ENCODE data around the gene SLC30A4. TPM values are rescaled to one million over a fixed set of nuclear protein-coding genes. Genes with fewer than 3 reads are reported as not detected.
A peak's percentile ranks its signal among the peaks of the same experiment; 100 is the strongest.

Gene SLC30A4
- total RNA-seq, result 100 to 1,000 TPM in 1 of 2 donors, 10 to 100 TPM in 1; 42.9 to 233 TPM

- peak within 1 kb of the TSS; percentile 71 to 75 for H3K4me3 ChIP-seq
- DNase-seq (ENCODE audit: low spot score), result peak; percentile 82
- no peaks in the 10 kb centered on the region for H3K36me3 ChIP-seq
- H3K27ac ChIP-seq, result peak within 1 kb of the TSS; percentile 91 to 95
- TF ChIP-seq CTCF (IDR thresholded peaks at IDR 0.05), result peak in 3 of 4 experiments; percentile 50 to 63 (median 61)
- TF ChIP-seq POLR2A (IDR thresholded peaks at IDR 0.05), result peak; percentile 39
- TF ChIP-seq POLR2AphosphoS5 (IDR thresholded peaks at IDR 0.05), result no peak
- intact Hi-C loops (cut with DNase I), result loop anchor here (1.0 to 10.0 kb wide), 2 partner anchors 64 to 92 kb away; no protein-coding TSS in a partner anchor
- no peaks in the 10 kb centered on the region for H3K9me3 ChIP-seq
- under 1% methylated on average over 69 of the region's 106 CpGs for WGBS
- no peaks in the 10 kb centered on the region for H3K4me1 ChIP-seq (replicated peaks)
- no peaks in the 10 kb centered on the region for H3K27me3 ChIP-seq (replicated peaks; ENCODE audit: insufficient read depth)
These were observed at the start of gene SLC30A4 for GRCh38 chr15:45522328-45523165. SLC30A4 (minus strand) TSS chr15:45522755; CDS start chr15:45522354, 401 bp downstream.

GRCh38 chr15:45555934-45556608 lies 33.5 kb upstream of the SLC30A4 start:
- intact Hi-C loops (cut with DNase I), result no loop called here
- DNase-seq (ENCODE audit: low spot score), result no peak
- Histone ChIP-seq H3K4me3 (no peak overlapping the region), H3K27ac (no peak overlapping the region), H3K4me1 (replicated peaks) (no peaks in the 10 kb centered on the region), H3K9me3 (no peaks in the 10 kb centered on the region), H3K36me3 (no peaks in the 10 kb centered on the region), H3K27me3 (replicated peaks; ENCODE audit: insufficient read depth) (no peaks in the 10 kb centered on the region)
- 59% methylated on average over 3 of the region's 3 CpGs for WGBS
- TF ChIP-seq POLR2AphosphoS5 (IDR thresholded peaks at IDR 0.05) (no peak), CTCF (IDR thresholded peaks at IDR 0.05) (no peak), POLR2A (IDR thresholded peaks at IDR 0.05) (no peak)

GRCh38 chr15:45551676-45552075 lies 29.1 kb upstream of the SLC30A4 start:
- 80% methylated on average over 3 of the region's 3 CpGs for WGBS
- TF ChIP-seq POLR2AphosphoS5 (IDR thresholded peaks at IDR 0.05) (no peak), POLR2A (IDR thresholded peaks at IDR 0.05) (no peak), CTCF (IDR thresholded peaks at IDR 0.05) (no peak)
- Histone ChIP-seq H3K9me3 (no peaks in the 10 kb centered on the region), H3K27ac (no peak overlapping the region), H3K4me1 (replicated peaks) (no peaks in the 10 kb centered on the region), H3K4me3 (no peak overlapping the region), H3K27me3 (replicated peaks; ENCODE audit: insufficient read depth) (no peaks in the 10 kb centered on the region), H3K36me3 (no peaks in the 10 kb centered on the region)
- intact Hi-C loops (cut with DNase I), result no loop called here
- DNase-seq (ENCODE audit: low spot score), result no peak

- DNase-seq (ENCODE audit: low spot score), result no peak
- Histone ChIP-seq H3K36me3 (no peaks in the 10 kb centered on the region), H3K9me3 (no peaks in the 10 kb centered on the region), H3K4me3 (no peak overlapping the region), H3K27ac (no peak overlapping the region), H3K4me1 (replicated peaks) (no peaks in the 10 kb centered on the region), H3K27me3 (replicated peaks; ENCODE audit: insufficient read depth) (no peaks in the 10 kb centered on the region)
- intact Hi-C loops (cut with DNase I), result no loop called here
- TF ChIP-seq POLR2A (IDR thresholded peaks at IDR 0.05) (no peak), POLR2AphosphoS5 (IDR thresholded peaks at IDR 0.05) (no peak), CTCF (IDR thresholded peaks at IDR 0.05) (no peak)
- WGBS, result 92% methylated on average over 3 of the region's 3 CpGs
These were observed 27.9 kb upstream of the SLC30A4 start for GRCh38 chr15:45550436-45550835.

All from prostate gland (tissue), 2 donors.